ENCODE data around the gene TMEM86B.

- TF ChIP-seq CTCF (IDR thresholded peaks at IDR 0.05), result no peak
- no peak for TF ChIP-seq POLR2AphosphoS5 (IDR thresholded peaks at IDR 0.05)
- TF ChIP-seq POLR2A (IDR thresholded peaks at IDR 0.05), result no peak
Observed at GRCh38 chr19:55226273-55226672, 2.3 kb downstream of the TMEM86B start.
